ENCODE measurements around the gene PHLDB1.

The PHLDB1 gene

DNA sequence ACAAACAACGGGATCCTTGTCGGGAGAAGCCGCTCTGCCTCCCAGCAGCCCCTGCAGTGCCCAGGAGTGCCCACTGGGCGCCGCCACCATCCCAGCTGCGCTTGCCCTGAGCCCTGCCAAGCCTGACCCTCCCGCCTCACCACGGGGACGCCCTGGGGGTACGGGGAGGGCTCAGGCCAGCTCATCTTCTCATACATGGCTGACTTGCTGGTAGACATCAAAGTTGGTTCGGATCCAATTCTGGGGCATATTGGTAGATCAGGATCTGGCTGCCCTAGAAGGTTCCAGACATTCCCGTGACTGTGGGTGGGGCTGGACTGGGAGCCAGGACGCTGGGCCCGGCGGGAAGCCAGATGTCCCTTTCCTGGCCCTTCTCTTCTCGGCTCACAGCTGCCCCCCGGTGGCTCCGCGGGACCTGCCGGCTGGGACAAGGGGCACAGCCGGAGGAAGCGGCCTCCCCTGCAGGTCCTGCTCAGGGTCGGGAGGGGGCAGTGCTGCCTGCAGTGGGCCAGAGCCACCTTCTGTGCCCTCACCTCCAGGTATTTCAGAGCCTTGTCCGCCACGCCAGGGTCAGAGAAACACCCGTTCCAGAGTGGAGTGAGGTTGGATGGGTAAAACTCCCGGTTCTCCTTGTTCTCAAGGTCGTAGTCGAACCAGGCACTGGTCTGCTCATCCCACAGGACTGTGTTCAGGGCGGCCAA, 82.6 kb downstream of the PHLDB1 start:
- DNase-seq, result peak; percentile 91

DNA sequence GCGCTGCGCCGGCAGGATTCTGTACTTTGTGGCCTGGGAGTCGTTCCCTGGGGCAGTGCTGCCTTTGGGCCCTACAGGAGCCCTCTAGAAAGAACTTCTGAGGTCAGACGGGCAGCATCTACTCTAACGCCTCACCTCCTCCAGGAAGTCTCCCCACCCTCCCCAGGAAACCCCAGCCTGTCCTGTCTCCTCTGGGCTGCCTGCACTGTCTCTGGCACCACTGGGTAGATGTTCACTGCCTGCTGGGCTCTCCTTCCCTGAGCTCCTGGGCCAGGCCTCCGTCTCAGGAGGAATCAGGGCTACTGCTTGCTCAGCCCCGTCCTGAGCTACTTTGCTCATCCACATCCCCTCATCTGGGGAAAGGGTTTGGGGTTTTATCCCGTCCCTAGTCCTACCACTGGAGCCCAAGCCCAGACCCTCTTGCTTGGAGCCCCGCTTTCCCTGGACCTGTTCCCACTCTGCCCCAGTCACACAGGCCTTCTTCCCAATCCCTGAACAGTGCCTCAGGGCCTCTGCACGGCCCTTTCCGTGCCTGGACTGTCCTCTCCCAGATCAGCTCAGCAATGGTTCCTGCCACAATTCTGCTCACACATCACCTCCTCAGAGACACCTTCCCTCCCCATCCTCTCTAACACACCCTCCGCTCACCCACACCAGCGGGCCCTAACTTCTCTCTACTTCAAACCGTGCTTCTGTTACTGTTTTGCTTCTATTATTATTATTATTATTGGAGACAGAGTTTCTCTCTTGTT, 83.3 kb downstream of the PHLDB1 start:
- no peak for DNase-seq

DNA sequence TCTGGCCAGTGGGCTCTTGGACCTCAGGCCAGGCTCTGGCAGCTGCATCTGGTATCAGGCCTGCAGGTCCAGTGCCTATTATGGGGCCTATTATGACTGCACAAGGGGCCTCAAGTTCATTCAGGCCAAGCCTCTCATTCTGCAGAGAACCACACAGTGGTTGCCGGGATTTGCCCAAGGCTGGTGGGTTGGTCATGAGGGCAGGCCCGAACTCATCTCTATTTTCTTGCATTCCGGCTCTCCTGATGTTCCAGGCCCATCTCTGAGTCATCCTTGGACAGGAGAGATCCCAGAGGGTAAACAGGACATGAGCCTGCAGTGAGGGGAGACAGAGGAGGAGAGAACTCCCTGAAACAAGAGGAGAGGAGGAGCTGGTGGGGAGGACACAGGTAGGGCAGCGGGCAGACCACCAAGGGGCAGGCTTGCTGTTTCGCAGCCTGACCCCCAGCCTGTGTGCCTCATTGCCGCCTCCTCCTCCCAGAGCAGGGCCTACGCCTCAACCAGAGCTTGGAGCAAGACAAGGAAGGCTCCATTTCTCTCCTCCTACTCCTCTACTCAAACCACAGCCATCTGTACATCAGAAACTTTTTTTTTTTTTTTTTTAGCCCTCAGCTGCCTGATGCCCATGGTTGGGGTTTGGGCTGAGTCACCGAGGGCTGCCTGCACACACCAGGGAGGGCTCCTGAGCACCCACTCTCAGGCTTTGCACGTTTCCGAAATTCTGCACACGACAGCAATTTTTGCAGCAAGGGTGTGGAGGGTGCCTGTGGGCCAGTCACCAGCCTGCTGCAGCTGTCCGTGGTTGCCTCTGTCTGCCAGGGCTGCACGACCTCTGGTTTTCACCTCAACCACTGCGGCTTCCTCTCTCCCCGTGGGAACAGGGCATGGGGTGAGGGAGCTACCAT, 84.8 kb downstream of the PHLDB1 start:
- DNase-seq, result peak; percentile 77

DNA sequence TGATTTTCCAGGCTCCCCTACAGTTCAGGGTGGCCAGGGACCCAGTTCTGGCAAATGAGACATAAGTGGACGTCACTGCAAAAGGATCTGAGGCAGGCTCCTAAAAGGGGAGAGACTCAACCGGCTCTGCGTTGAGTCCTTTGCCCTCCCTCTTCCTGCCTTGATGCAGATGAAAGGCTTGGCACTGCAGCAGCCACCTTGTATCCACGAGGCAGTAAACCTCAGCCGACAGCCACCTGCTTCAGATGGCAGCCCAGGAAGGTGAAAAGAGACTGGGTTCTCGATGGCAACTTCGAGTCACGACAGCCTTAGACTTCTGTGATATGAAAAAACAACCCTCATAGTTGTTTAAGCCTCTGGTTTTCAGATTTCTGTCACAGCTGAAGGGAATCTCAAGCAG, 86.8 kb downstream of the PHLDB1 start:
- DNase-seq, result no peak

DNA sequence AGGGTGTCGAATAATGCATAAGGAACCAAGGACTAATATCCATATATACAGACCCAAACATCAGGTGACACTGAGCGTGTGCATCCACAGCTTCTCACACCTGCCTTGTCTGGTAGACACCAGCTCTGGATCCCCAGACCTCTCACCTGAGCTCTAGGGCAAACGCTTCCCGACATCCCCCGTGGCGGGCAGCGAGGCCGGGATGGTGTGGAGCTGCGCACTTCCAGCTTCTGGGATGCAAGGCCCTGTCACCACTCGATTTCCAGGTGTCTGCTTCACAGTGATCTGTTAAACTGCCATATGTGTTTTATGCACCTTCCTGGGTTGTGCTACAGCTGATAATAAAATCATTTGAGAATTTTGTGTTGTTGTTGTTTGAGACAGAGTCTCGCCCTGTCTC, 87.4 kb downstream of the PHLDB1 start:
- DNase-seq, result no peak

DNA sequence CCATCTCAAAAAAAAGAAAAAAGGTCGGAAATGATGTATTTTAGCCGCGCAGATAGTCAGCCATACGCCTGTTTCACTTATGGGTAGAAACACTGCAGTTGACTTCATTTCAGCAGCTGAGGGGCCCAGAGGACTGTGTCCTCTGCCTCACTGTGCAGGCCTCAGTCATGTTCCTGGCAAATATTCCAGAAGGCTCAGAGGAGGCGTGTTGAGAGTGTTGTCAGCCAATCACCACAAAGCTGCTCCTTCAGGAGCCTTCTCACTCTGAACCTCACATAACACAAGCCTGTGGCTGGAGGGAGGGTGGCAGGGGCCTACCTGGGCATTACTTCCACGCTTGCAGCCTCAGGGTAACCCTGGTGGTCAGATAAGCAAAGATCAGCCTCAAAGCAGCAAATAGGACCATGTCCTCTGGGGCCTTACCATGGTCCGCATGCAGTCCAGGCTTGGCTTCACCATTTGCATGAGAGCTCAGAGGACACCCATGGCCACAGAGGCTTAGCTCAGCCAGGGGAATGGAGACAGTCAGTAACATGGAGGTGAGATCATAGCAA, 89.3 kb downstream of the PHLDB1 start:
- DNase-seq, result no peak

DNA sequence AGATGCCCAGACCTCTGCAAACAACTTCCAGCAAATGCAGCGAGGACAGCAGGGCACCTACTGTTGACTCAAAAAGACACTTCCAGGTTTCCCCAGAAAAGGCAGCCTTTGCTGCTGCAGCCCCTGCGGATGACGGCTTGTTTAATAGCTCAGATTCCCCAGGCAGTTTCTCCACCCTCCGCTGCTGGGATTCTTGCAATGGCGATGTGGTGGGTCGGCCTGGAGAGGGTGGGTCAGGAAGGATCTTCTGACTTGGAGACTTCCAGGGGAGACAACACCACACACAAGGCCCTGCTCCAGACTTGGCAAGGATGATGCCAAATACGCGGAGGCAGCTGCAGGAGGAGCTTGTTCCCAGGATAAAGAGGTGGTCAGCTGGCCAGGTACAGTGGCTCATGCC, 89.9 kb downstream of the PHLDB1 start:
- no peak for DNase-seq

DNA sequence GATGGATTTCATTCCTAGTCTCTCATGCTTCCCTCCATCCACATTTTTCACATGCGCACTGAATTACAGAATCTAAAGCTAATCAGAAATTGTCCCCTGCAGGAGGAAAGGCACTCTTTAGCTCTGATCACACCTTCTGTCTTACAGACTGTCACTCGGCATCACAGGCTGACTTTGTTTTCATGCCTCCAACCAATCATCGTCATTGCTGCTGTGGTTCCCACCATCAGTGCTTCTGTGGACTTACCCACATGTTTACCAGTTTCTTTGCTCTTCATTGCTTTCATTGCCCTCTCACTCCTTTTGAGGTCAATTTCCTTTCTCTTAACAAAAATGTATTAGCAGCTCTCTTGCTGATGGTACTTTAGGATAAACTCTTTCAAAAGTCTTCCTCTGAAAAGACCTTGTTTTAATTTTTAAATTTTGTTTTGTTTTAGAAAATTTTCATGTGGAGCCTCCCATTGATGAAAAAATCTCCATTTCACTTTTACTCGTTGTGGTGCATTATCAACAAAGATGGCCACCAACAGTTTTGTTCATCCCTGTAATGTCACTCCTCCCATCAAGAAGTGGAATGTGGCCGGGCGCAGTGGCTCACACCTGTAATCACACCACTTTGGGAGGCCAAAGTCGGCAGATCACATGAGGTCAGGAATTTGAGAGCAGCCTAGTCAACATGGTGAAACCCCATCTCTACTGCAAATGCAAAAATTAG, 92.2 kb downstream of the PHLDB1 start:
- peak; percentile 32 for DNase-seq

DNA sequence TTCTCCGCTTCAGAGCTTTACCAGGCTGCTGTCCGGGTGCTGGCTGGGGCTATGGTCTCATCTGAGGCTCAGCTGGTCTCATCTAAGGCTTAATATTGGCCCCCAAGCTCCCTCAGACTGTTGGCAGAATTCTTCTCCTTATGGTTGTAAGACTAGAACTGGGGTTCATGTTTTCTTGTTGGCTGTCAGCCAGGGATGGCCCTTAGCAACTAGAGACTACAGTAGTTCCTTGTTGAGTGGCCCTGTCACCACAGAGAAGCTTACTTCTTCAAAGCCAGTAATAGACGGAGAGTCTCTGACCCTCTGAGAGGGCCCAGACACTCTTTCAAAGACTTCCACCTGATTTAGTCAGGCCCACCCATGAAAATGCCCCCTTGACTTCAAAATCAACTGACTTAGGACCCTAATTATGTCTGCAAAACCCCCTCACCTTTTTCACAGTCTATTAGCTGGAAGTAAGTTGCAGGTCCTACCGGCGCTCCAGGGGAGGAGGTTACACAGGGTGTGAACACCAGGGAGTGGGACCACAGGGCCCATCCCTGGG, 96.2 kb downstream of the PHLDB1 start:
- DNase-seq, result no peak

DNA sequence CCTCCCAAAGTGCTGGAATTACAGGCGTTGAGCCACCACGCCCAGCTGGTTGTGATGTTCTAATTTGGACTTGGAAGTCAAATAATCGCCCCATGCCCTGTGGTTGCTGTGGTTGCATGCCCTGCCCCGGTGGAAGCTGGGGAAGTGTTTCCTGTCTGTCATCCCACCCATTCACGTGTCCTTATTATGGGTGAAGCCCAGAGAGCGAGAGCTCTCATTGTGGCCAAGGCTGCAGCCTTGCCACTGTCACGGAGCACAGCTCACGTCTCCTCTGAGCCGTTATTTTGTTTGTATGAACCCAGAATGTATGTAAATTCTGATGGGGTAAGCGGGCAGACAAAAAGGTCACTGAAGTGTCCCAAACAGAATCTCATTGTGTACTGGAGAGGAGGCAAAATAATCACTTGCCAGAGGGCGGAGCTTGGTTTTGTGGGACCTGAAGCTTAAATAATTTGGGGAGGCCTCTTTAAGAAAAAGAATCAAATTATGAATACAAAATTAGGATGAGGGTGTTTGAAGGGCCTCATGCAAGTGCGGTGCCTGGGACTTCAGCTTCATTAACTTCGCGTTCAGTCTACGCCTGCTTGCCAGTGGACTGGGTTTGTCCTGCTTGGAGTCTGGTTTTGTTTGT, 97.8 kb downstream of the PHLDB1 start:
- DNase-seq, result peak; percentile 32

DNA sequence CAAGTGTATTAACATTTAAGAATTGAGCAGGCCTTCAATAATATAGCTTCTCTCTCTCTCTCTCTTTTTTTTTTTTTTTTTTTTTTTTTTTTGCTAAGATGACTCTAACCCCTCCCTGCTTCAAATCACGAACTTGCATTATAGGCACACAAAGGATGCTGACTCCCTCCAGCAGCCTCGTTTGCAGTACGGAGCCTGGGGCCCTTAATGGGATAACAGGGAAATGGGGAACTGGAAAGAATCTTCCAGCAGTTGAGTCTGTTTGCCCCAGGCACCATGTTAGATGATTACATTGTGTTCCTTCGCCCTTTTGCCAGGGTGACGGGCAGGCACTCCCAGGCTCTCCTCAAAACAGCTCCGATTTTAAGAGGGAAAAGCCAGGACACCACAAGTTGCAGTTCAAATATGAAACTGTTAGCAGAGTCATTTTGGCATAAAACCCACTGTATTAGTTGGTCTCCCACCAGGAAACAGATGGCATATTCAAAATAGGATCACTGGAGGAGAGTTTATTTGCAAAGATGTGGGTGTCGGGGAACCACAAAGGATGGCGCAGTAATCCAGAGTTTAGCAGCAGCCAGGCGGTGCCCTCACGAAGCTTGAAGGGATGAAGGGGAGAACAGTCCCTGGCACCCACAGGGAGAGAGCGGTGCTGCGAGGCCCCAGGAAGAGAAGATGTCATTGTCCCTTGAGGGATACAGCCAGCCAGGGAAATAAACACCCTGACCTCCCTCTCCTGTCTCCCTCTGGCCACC, 98.6 kb downstream of the PHLDB1 start:
- DNase-seq, result no peak

DNA sequence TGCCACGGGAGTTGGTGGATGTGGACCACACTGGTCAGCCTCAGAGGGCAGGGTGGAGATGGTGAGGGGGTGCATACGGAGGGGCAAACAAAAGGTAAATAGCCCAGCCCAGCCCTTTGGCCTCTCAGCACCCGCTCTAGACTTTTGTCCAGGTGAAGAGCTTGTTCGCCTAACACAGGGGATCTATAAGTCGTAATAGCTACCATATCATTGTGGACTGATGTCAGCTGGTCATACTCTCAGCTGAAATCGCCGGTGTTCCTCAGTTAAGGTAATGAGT, 99.1 kb downstream of the PHLDB1 start:
- DNase-seq, result no peak
